ENCODE data around the gene SMLR1. TPM values are rescaled to one million over a fixed set of nuclear protein-coding genes. Genes with fewer than 3 reads are reported as not detected.

The SMLR1 gene
- total RNA-seq, 1 experiment from 2014 or later: not detected

DNA sequence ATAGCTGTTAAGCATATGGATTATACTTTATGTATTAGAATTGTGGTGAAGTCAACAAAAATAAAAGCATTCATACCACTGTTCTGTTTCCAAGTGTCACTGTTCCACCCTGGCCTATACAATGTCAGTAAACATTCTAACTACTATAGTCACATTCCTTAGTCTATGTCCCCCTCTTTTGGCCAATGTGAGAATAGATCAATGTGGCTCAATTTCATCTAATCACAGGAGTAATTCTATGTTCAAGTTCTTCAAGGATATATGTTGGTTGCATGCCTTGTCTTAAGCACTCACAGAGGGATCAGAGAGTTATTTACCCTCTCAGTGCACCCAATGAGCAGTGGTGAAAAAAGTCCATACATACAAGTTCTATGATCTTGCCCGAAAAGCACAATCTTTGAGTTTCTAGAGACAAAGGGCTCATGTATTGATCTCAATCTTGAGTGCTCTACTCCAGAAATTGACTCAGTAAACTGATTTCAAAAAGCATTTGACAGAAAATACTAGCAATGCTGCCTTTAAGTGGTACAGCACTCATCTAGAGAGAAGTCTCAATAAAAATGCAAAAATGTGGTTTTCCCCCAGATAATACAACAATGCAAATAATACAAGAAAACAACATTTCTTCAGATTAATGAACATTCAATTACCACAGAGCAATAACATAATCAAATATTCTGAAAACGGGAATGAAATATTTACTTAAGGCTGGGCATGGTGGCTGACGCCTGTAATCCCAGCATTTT is 16.5 kb downstream of the SMLR1 start:
- DNase-seq (ENCODE audit: low read depth, low spot score): peak; percentile 71
- in situ Hi-C loops (cut with HindIII; ENCODE audit: low pct_unique_long_range_greater_than_20kb, low sequenced_read_pairs): no loop called here

- in situ Hi-C loops (cut with HindIII; ENCODE audit: low pct_unique_long_range_greater_than_20kb, low sequenced_read_pairs): no loop called here
- DNase-seq (ENCODE audit: low read depth, low spot score): no peak
Observed at GRCh38 chr6:130846501-130846900, 19.3 kb downstream of the SMLR1 start.

- DNase-seq (ENCODE audit: low read depth, low spot score): no peak
- in situ Hi-C loops (cut with HindIII; ENCODE audit: low pct_unique_long_range_greater_than_20kb, low sequenced_read_pairs): no loop called here
Observed at GRCh38 chr6:130847001-130847910, 20.1 kb downstream of the SMLR1 start.

DNA sequence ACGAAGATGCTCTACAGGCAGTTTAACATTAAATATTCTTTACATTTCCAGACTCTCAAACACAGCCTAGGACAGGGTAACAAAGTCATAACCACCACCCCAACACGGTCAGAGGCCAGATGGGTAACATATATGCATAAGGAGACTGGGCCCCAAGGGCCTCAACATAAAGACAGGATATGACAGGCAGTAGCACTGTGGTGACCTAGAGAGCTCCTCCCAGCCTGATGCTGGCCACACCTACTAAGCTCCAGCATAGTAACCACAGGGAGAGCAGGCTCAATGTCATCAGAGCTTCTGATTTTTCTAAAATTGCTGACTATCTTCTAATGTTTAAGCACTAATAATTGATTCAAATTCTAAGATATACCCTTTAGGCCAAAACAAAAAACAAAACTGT is 21.7 kb downstream of the SMLR1 start:
- in situ Hi-C loops (cut with HindIII; ENCODE audit: low pct_unique_long_range_greater_than_20kb, low sequenced_read_pairs): no loop called here
- no peak for DNase-seq (ENCODE audit: low read depth, low spot score)

DNA sequence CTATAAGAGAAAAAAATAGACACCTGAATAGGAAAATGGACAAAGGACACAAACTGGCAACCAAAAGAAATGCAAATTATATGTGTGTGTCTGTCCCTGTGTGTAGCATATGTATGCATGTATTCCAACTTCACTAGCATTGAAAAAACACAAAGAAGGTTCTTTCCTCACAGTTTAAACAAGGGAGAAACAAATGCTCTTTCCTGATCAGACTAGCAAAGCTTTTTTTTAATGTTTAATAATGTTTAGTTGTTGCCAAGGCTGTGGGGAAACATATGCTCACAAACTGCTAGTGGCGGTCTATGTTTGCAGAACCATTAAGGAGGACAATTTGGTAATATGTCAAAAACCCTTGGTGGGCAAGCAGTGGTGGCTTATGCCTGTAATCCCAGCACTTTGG is 22.4 kb downstream of the SMLR1 start:
- in situ Hi-C loops (cut with HindIII; ENCODE audit: low pct_unique_long_range_greater_than_20kb, low sequenced_read_pairs): no loop called here
- DNase-seq (ENCODE audit: low read depth, low spot score): no peak

DNA sequence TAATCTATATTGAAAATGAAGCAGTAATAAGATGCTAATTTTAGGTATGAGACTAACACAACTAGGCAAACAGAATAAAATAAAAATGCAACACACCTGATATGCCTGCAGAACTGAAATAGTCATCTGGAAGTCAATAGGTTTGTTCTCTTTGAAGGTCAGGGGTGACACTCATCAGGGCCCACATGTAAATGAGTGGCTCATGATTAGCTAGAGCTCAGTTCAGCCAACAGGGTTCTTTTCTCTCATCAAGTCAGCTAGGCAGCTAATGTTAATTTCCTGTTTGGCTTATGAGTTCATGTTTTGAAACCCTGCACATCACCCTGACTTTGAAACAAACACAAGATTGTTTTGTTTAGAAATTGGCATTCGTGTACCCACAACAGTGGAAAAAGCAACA is 23.8 kb downstream of the SMLR1 start:
- in situ Hi-C loops (cut with HindIII; ENCODE audit: low pct_unique_long_range_greater_than_20kb, low sequenced_read_pairs): no loop called here
- DNase-seq (ENCODE audit: low read depth, low spot score): no peak

DNA sequence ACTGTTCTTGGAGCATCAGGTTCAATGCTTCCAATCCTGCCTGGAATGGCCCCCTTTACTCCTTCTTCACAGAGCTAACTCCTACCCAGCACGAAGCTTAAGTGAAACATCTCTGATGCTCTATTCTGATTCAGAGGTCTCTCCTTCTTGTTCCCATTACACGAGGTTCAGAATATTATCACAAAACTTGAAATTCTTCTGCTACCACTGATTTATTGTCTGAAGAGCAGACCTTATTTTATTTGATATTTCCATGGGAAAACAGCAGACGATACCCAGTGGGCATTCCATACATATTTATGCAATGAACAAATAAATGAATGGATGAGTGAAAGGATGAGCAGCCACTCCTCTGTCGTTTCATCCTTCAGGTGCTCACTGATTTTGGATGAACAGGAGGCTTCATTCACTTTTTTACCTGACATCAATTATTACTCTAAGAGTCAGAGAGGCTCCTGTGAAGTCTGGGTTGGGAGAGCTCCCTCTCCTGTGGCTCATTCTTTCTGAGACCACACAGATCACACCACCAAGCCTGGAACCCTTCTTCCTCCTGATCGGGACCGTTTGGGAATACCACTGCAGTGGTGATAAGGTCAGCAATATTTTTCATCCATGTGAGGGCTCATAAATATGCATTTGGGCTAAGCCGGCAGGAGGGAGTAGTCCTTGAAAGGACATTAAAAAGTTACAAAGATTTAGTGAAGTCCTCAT is 25.8 kb downstream of the SMLR1 start:
- no peak for DNase-seq (ENCODE audit: low read depth, low spot score)

DNA sequence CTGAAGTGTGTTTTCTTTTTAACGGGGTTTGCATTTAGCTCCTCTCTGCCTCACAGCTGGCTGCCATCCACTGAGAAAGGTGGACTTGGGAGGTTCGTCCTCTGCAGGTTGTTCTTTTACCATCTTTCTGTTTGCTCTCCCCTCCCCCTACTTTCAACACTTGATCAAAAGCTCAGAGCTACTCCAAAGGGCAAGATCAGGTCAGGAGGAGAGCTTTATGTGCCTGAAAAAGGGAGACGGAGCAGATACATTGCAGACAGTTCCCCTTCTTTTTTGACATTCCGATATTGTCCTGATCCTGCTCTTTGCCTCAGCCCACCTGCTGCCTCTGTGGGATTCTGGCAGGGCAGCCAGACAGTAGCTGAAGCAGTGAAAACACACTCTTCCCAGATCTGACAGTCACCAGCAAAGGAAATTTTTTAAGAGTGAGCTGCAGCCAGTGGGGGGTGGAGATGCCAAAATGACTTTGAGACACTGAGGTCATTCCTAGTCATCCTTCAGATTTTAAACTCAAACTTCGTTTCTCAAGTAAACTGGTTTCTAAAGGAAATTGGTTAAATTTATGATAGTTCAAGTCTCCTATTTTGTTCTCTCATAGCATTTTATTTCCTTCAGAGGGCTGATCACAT is 26.5 kb downstream of the SMLR1 start:
- DNase-seq (ENCODE audit: low read depth, low spot score): no peak
- in situ Hi-C loops (cut with HindIII; ENCODE audit: low pct_unique_long_range_greater_than_20kb, low sequenced_read_pairs): no loop called here

More for the DNA sequence above, 25.8 kb downstream of the SMLR1 start:
- in situ Hi-C loops (cut with HindIII; ENCODE audit: low pct_unique_long_range_greater_than_20kb, low sequenced_read_pairs): no loop called here

GRCh38 chr6:130858054-130858453 is 30.8 kb downstream of the SMLR1 start:
- in situ Hi-C loops (cut with HindIII; ENCODE audit: low pct_unique_long_range_greater_than_20kb, low sequenced_read_pairs): no loop called here
- DNase-seq (ENCODE audit: low read depth, low spot score): no peak

- DNase-seq (ENCODE audit: low read depth, low spot score): no peak
- in situ Hi-C loops (cut with HindIII; ENCODE audit: low pct_unique_long_range_greater_than_20kb, low sequenced_read_pairs): no loop called here
Observed at GRCh38 chr6:130858498-130859160, 31.4 kb downstream of the SMLR1 start.

- DNase-seq (ENCODE audit: low read depth, low spot score): no peak
- in situ Hi-C loops (cut with HindIII; ENCODE audit: low pct_unique_long_range_greater_than_20kb, low sequenced_read_pairs): no loop called here
Observed at GRCh38 chr6:130859161-130859867, 32.1 kb downstream of the SMLR1 start.

DNA sequence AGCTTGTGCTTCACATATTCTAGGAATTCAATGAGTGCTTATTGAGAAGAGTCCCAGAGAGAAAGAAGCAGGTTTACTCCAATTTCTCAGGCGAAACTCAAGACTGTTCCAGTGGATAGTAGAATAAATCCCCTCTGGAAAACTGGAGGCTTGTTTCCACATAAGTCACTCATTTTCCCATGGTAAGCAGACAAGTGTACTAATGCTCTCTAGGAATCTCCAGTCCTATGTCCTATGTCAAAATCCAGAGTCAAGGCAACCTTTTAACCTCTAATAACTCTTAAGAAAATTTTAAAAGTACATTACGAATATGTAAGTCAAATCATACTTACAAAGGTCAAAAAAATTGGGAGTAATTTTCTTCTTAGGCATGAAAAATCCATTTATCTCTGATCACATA is 35.2 kb downstream of the SMLR1 start:
- DNase-seq (ENCODE audit: low read depth, low spot score): no peak
- in situ Hi-C loops (cut with HindIII; ENCODE audit: low pct_unique_long_range_greater_than_20kb, low sequenced_read_pairs): no loop called here

GRCh38 chr6:130863415-130864230 is 36.4 kb downstream of the SMLR1 start:
- in situ Hi-C loops (cut with HindIII; ENCODE audit: low pct_unique_long_range_greater_than_20kb, low sequenced_read_pairs): no loop called here
- DNase-seq (ENCODE audit: low read depth, low spot score): no peak

- no peak for DNase-seq (ENCODE audit: low read depth, low spot score)
- in situ Hi-C loops (cut with HindIII; ENCODE audit: low pct_unique_long_range_greater_than_20kb, low sequenced_read_pairs): no loop called here
Observed at GRCh38 chr6:130864344-130864743, 37.1 kb downstream of the SMLR1 start.

- in situ Hi-C loops (cut with HindIII; ENCODE audit: low pct_unique_long_range_greater_than_20kb, low sequenced_read_pairs): no loop called here
Observed at GRCh38 chr6:130865793-130866192, 38.6 kb downstream of the SMLR1 start.

DNA sequence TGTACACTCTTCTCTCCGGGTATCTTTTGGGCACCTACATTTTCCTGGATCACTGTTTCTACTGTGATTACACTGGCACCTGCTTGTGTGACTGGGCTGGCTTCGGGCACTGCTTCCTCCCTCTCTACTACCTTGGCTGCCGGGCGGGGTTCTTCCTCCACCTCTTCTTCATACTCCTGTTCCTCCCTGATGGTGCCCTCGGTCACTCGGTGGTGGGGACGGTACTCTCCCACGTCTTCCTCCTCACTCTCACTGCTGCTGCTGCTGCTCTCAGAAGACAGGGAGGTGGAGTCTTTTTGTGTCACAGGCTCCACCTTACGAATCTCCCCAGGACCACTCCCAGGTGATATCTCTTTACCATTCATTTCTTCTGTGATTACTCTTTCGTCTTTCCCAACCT is 42.5 kb downstream of the SMLR1 start:
- in situ Hi-C loops (cut with HindIII; ENCODE audit: low pct_unique_long_range_greater_than_20kb, low sequenced_read_pairs): no loop called here
- no peak for DNase-seq (ENCODE audit: low read depth, low spot score)

More at GRCh38 chr6:130865793-130866192, 38.6 kb downstream of the SMLR1 start:
- no peak for DNase-seq (ENCODE audit: low read depth, low spot score)
